ENCODE measurements around the gene GAS6.

GRCh38 chr13:113794086-113794485, 69.8 kb downstream of the GAS6 start:
- TF ChIP-seq CTCF (IDR thresholded peaks at IDR 0.05; ENCODE audit: low read depth, low read length) (no peak), EZH2phosphoT487 (IDR thresholded peaks at IDR 0.05; ENCODE audit: low read depth) (no peak)

Measured in OCI-LY3 (cell line).